ENCODE results near the gene TMED8. TPM values are rescaled to one million over a fixed set of nuclear protein-coding genes. Genes with fewer than 3 reads are reported as not detected.

Gene TMED8
- total RNA-seq, 1 experiment from 2014 or later: 21.2 TPM

DNA sequence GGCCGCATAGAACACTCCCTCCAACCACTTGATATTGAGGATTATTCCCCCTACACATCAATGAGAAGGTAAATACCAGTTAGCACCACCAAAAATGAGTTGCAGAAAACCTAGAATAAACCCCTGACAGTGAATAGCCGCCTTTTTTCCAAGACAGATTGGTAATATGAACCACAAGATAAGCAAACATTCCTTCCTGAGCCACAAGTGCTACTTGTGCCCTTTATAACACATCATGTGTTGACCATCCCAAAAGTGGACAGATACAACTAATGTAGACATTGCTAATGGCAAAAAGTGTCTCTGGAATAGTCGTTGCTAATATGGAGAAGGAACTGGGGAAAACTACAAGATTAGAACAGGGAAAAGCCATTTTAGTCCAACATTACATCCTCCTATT lies 29.2 kb upstream of the TMED8 start:
- TF ChIP-seq FOSL1 (IDR thresholded peaks at IDR 0.05; ENCODE audit: low read depth) (no peak), SIN3A (IDR thresholded peaks at IDR 0.05; ENCODE audit: low read depth) (no peak), MAX (IDR thresholded peaks at IDR 0.05) (no peak), ZFX (IDR thresholded peaks at IDR 0.05) (no peak), JUND (IDR thresholded peaks at IDR 0.05) (no peak), ZNF274 (IDR thresholded peaks at IDR 0.05; ENCODE audit: low read depth, low read length) (no peak), YY1 (IDR thresholded peaks at IDR 0.05; ENCODE audit: extremely low read depth, insufficient replicate concordance, low read depth, low read length) (no peak), SRF (IDR thresholded peaks at IDR 0.05; ENCODE audit: low read depth) (no peak), POLR2AphosphoS5 (IDR thresholded peaks at IDR 0.05; ENCODE audit: low read depth, low read length) (no peak), CEBPB (IDR thresholded peaks at IDR 0.05; ENCODE audit: low read depth) (no peak), EZH2phosphoT487 (IDR thresholded peaks at IDR 0.05; ENCODE audit: borderline replicate concordance) (no peak)
- TF ChIP-seq, protein P1, sequence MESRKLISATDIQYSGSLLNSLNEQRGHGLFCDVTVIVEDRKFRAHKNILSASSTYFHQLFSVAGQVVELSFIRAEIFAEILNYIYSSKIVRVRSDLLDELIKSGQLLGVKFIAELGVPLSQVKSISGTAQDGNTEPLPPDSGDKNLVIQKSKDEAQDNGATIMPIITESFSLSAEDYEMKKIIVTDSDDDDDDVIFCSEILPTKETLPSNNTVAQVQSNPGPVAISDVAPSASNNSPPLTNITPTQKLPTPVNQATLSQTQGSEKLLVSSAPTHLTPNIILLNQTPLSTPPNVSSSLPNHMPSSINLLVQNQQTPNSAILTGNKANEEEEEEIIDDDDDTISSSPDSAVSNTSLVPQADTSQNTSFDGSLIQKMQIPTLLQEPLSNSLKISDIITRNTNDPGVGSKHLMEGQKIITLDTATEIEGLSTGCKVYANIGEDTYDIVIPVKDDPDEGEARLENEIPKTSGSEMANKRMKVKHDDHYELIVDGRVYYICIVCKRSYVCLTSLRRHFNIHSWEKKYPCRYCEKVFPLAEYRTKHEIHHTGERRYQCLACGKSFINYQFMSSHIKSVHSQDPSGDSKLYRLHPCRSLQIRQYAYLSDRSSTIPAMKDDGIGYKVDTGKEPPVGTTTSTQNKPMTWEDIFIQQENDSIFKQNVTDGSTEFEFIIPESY (IDR thresholded peaks at IDR 0.05; ENCODE audit: extremely low read depth, insufficient replicate concordance, low read length): no peak
- TF ChIP-seq, protein P2, sequence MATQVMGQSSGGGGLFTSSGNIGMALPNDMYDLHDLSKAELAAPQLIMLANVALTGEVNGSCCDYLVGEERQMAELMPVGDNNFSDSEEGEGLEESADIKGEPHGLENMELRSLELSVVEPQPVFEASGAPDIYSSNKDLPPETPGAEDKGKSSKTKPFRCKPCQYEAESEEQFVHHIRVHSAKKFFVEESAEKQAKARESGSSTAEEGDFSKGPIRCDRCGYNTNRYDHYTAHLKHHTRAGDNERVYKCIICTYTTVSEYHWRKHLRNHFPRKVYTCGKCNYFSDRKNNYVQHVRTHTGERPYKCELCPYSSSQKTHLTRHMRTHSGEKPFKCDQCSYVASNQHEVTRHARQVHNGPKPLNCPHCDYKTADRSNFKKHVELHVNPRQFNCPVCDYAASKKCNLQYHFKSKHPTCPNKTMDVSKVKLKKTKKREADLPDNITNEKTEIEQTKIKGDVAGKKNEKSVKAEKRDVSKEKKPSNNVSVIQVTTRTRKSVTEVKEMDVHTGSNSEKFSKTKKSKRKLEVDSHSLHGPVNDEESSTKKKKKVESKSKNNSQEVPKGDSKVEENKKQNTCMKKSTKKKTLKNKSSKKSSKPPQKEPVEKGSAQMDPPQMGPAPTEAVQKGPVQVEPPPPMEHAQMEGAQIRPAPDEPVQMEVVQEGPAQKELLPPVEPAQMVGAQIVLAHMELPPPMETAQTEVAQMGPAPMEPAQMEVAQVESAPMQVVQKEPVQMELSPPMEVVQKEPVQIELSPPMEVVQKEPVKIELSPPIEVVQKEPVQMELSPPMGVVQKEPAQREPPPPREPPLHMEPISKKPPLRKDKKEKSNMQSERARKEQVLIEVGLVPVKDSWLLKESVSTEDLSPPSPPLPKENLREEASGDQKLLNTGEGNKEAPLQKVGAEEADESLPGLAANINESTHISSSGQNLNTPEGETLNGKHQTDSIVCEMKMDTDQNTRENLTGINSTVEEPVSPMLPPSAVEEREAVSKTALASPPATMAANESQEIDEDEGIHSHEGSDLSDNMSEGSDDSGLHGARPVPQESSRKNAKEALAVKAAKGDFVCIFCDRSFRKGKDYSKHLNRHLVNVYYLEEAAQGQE (IDR thresholded peaks at IDR 0.05; ENCODE audit: low read depth): no peak
- CTCF ChIA-PET: no interaction called here

More for the DNA sequence above, 29.2 kb upstream of the TMED8 start:
- Histone ChIP-seq H3K36me3 (ENCODE audit: control insufficient read depth in 1 of 2, insufficient read depth in 2 of 2, low read length in 2 of 2) (no peaks in the 10 kb centered on the region), H3K9me2 (ENCODE audit: insufficient read depth) (no peaks in the 10 kb centered on the region), H3K4me2 (ENCODE audit: low read length) (no peak overlapping the region), H3K27ac (ENCODE audit: low read depth, low read length) (no peak overlapping the region), H3K4me3 (replicated peaks in 1 of 2; ENCODE audit: low read depth in 1 of 2, low read length in 2 of 2) (no peak overlapping the region), H3K27me3 (ENCODE audit: insufficient read depth, low read length) (no peaks in the 10 kb centered on the region), H2AFZ (ENCODE audit: low read depth, low read length, poor library complexity, severe bottlenecking) (no peak overlapping the region), H3K9ac (ENCODE audit: low read length) (no peak overlapping the region), H3K9me3 (ENCODE audit: control insufficient read depth in 1 of 2, insufficient read depth in 1 of 2, low read depth in 1 of 2, low read length in 2 of 2) (no peaks in the 10 kb centered on the region), H3K79me2 (ENCODE audit: insufficient read depth, low read length) (no peaks in the 10 kb centered on the region), H3K4me1 (ENCODE audit: control insufficient read depth in 1 of 2, insufficient read depth in 2 of 2, low read length in 2 of 2) (no peaks in the 10 kb centered on the region), H4K20me1 (ENCODE audit: insufficient read depth) (no peaks in the 10 kb centered on the region)
- ChIA-PET RAD21 (ENCODE audit: low non-redundant PET in 1 of 2, low total read pairs in 2 of 2, uncharacterized antibody in 2 of 2, unreplicated experiment in 2 of 2) (no interaction called here), POLR2A (no interaction called here)
- no TSS peak for BruUV-seq (replicated peaks)
- intact Hi-C loops (cut with micrococcal nuclease): no loop called here
- ATAC-seq: no peak
- DNase-seq (ENCODE audit: low read depth, low spot score): no peak

Data from HCT116 (cell line).